Stimulated activated CD8-positive, alpha-beta memory T cell treated with anti-CD3 and anti-CD28 coated beads, Interleukin-7, amount 100 ng/mL, for 24 hours (primary cell): ENCODE measurements around the gene NDST1.

Experiments
- DNase-seq: peaks from one replicate; pipeline ENCODE4 v3.0.0-alpha.2; 2020; ENCODE audit warnings: low read depth

The NDST1 gene

DNA sequence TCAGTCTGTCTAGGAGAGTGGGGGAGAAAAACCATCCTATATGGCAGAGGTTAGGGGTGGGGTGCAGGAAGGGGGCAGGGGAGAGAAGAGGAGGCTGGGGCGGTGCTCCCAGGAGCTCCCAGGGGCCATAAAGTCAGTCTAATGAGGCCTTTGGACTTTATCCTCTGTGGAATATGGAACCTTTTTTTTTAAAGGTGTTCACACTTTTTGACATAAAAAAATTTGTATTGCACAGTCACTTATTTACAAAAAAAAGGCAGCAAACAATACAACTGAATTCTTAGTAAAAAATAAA, 80.6 kb downstream of the NDST1 start:
- DNase-seq, result no peak

DNA sequence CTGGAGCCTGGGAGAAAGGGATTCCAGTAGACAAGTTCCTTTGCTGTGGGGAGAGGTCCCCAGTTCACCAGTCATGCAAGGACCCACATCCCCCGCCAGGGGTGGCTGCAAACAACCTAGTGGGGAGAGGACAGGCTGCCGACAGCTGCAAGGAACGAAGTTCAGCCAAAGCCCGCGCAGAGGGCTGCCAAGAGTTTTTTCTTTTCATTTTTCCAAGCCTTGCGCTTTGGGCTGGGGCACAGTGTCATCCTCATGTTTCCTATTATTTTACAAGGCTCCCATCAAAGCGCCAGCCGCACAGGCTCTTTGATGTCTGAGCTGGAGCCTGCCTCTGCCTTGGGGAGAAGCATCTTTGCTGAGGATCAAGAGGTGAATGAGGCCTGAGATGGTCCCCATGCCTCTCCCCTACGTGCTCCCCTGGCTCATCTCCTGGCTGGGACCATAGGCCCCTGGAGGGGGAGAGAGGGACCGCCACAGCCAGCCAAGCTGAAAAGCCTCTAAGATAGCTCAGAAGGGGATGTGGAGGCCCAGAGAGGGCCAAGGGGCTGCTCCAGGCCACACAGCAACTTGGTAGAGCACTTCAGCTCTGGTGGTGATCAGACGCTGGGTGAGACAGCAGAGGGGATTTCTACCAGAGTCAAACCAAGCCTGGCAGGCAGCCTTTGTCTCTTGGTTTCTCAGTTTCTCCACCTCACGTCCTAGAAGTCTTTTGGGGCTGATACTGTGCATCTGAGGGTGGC, 82.1 kb downstream of the NDST1 start:
- DNase-seq, result no peak

DNA sequence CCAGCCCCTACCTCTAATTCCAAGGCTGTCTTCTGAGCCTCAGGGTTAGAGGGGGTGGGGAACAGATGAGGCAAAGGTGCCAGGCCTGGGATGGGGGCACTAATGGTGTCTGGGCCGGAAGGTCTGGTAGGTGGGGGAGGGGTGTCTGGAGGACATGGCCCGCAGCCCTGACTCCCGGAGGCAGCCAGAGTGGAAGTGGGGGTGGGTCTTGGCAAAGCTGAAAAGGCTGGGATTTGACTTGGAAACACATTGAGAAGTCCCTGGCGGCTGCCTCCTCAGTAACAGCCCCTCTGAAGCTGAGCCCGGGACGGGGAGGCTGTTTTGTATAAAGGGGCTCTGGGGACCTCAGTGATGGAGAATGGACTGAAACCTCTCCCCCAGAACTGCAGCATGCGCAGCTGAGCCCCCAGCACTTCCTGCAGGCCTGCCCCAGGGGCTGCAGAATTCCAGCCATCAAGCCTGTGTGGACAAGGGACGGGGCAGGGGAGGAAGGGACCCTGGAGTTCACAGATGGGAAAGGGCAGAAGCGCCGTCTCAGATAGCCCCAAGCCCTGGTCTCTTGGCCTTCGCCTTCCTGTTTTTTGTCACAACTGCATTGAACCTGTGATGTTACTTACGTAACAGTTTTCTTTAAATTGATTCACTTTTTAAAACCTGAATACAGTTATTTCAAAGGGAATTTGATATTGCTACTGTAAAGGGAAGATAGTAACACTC, 83.2 kb downstream of the NDST1 start:
- no peak for DNase-seq

DNA sequence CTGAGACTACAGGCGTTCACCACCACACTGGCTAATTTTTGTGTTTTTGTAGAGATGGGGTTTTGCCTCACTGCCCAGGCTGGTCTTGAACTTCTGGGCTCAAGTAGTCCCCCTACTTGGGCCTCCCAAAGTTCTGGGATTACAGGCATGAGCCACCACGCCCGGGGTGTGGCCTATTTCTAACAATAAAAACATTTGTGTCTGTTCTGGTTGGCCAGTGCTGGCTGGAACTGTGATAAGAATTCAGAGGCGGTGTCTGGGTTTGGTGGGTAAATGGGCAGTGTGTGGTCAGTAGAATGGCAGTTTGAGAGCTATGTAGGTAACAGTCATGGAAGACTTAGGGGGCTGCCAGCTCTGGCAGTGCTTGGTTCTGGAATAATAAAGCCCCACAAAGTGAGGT, 85.7 kb downstream of the NDST1 start:
- DNase-seq, result no peak

DNA sequence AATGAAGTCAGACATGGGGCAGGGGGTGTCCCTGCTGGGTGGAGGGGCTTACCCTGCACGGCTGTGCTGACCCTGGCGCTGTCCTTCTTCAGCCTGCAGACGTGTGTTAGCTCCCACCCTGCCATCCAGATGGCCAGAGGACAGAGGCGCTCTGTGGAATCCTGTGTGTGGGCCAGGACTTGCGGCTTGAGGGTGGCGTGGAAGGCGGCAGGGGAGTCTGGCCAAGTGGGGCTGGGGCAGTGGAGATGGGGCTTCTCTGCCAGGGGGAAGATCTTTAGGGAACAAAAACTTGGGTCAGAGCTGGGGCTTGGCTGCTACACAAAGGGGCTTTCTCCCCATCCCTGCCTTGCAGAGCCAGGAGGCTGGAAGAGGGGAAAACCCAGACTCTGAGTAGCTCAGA, 86.1 kb downstream of the NDST1 start:
- no peak for DNase-seq

DNA sequence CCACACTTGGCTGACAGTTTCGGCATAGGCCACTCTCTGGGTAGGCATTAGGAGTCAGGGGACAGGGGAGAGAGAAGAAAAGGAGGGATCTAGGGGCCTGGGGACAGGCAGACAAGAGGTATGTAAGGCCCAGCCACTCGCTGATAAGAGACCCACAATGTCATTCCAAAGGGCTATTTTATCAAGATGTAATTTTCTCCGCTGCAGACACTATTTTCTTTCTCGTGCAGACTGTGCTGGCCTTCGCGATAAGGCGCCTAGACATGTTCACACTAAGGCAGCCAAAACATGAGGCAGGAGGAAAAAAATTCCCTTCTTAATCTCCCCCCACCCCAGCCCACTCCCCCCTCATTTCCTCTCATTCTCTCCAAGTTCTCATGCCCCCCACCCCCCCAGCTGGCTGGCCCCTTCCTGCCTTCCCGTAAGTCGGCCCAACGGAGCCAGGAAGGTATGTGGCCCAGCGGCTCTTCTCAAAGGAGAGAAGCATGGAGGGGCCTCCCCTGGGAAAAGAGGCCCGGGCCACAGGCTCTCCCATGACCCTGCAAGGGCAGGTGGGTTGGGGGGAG, 87.6 kb downstream of the NDST1 start:
- DNase-seq, result no peak

DNA sequence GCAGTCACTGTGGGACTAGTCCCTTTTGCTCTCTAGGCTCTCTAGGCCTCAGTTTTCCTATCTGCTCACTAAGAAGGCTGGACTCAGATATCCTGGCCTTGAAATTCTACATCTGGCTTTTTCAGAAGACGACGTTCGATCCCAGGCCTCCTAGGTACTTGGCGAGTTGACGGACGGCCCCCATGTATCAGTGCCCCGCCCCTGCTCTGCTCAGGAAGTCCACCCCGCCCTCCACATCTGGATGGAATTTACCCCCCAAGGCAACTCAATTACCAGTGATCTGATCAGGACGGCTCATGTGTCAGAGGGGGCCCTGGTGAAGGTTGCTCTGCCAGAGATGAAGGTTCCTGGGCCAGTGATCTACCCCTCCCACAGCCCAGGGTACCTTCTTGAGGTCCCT, 88.4 kb downstream of the NDST1 start:
- DNase-seq, result no peak

DNA sequence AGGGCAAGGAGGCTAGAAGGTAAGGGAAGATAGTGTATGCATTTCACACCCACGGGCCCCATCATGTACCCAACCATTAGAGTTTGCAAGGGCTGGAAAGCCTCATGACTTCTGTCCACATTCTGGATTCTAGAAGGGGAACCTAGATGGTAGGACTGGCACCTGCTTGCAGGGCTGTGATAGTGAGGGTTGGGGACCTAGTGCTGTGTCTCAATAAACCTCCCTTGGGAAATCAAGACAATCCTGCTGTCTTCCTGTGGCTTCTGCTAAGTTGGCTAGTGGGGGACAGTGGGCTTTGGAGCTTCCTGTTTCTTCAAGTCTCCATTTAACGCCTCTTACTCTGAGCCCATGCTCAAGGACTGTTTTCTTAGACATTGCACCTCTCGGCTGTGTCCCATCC, 88.9 kb downstream of the NDST1 start:
- no peak for DNase-seq

DNA sequence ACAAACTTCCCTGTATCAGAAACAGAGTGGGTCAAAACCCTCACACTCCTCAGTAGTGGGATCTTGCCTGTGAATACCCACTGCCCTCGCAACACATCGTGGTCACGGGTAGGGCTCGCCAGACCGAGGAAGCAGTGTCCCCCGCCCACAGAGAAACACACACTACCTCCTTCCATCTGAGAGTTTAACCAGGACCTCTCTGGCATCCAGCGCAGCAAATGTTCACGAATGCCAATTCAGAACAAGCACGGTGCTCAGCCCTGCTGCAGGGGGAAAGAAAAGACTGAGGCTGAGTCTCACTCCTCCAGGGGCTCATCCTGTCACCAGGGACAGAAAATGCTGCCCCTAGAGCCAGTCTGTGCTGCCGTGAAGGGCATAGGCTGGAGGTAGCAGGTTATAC, 90.1 kb downstream of the NDST1 start:
- DNase-seq, result no peak

DNA sequence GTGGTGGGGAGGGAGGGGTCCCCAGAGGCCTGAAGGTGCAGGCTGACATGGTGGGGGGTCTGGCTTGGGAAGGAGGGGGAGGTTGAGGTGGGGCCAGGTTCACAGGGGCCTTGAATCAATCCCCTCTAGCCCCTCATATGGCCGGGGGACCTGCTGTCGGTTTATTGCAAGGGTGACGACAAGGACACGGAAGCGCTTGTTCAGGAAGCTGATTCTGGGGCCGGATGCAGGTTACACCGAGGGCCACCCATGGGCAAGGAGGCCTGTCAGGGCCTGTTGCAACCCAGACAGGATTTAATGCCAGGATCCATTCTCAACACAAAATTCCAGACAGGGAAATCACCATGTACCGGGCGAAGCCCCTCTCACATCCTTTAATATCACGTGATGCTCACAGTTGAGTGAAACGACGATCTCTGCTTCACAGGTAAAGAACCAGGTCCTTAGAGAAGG, 90.9 kb downstream of the NDST1 start:
- no peak for DNase-seq

DNA sequence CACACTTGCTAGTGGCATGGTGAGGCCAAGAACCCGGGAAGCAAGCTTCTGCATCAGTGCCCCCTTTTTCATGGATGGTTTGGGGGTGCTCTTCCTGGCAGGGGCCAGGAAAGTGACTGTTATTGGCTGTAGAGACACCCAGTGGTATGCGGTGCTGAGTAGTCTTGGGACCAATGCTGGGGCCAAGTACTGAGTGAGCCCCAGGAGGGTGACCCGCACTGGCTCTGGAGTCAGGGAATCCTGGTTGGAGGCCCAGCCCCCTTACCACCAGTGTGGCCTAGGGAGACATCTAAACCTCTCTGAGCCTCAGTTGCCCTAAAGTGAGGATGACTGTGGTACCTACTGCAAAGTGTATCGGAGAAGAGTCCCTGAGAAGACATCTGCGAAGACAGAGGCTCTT, 91.3 kb downstream of the NDST1 start:
- no peak for DNase-seq

DNA sequence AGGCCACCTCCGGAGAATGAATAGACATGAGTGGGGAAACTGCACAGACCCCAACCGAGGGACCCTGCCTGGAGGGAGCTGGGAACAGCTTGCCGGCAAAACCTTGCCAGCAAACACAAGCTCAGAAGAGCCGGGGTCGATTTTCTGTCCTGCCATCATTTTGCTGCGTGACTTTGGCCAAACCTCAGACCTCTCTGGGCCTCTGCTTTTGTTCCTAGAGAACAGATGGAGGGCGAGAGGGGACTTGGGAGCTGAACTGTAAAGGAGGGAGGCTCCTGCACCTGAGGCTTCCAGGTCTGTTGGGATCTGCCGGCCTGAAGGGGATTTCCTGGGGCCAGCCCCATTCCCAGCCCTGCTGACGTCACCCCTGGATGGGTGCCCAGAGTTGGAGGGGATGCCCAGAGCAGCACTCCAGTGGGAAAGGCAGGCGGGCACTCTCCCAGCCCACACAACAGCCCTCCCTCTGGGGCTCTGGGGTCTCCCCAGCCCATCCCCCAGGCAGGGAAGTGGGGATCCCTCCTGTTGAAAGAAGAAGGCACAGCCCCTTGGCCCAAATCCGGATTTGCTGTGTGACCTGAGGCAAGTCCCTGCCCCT, 92.1 kb downstream of the NDST1 start:
- no peak for DNase-seq

DNA sequence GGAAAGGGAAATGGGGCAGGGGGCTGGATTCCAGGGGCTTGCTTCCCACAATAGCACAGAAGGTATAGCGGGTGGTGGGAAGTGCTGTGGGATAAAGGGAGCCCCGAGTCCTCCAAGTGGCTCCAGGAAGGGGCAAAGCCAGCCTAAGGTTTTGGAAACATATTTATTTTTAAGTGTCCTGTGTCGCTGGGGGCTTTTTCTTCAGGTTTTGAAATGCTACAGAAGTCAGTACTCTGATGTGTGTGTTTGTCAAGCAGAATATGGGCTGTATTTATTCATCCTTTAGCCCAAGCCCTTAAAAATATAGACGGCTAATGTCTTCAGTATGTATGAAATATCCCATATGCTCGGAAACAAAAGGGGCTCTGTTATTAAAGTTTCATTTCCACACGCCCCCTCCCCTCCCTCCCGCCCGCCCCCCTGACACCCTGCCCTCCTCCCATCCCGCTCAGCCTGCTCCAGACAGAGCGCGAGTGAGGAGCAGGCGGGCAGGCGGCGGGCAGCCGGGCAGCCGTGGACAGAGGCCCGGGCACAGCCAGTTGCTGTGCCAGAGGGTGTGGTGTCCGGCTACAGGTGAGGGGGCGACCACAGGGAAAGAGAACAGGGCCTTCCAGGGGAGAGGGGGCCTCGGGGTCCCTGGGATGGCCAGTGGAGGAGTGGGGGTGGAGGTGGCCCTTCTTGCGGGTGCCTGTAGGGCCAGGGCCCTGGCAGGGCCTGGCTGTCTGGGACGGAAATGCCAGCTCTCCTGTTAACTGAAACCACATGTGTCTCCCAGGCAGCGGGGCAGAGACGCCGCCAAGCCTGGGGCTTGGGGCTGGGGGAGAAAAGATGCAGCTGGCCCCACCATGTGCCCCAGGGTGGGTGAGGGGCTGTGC, 92.9 kb downstream of the NDST1 start:
- no peak for DNase-seq

DNA sequence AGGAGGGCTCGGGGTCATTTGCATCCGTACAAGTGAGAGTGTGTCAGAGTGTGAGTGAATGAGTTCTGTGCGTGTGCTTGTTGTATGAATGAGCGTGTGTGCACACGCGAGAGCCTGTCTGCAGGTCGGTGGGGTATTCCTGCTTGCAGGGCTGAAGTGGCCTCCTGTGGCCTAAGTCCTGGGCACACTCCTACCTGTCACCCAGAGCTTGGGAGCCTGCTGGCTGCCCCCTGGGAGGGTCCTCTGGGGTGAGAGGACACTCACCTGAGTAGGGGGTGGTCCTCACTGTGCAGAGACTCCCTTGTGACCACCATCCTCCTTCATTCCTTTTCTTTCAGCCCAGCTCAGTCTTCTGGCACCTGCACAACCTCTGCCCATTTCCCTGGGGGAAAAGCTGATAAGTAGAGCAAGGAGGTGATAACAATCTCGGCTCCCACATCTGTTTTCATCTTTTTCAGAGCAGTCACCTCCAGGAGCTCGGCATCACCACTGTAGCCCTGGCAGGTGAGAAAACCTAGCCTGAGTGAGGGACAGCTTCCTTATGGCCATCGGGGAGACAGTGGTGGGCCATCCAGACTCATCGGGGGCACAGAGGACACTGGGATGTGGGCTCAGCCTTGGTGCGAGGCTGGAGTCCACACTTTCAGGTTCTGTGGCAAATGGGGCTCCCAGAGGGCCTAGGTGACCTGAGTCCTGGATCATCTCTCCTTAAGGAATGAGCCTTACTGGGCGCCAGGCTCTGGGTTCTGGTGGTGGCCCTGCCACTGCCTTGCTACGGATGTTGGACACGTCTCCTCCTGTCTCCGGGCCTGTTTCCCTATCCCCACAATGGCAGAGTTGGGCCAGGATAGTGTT, 93.8 kb downstream of the NDST1 start:
- no peak for DNase-seq

DNA sequence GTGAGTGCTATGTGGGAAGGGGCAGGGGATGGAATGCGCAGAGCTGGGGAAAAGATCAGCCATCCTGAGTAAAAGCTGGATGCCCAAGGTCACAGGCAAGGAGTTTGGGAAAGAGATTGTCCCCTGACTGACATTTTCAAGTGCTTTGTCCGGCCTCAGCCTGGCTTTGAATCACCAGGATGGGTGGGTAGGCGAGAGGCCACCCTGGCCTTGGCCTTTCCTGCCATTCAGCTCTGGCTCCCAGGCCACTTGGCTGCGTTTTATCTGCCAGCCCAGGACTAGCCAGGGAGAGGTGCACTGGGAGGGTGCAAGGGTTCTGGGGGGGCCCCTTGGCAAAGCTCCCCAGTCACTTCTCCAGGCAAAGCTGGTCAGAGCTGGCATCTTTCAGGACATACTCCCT, 95.1 kb downstream of the NDST1 start:
- no peak for DNase-seq

DNA sequence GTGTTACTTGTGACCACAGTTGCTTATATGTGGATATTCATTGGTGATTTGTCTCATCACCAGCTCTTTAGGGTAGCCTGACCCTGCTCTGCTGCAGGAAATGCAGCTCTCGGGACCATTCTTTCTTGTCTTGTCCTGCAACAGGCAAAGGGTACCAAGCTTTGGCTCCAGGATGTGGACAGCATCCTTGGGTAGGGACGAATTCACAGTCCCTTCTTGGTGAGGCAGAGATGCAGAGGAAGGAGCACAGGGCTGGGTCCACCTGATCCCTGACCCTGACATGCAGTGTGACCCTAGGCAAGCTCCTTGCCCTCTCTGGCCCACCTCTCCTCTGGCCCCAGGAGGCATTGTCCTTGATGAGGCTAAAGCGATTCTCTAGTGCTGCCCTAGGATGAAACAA, 95.6 kb downstream of the NDST1 start:
- no peak for DNase-seq

DNA sequence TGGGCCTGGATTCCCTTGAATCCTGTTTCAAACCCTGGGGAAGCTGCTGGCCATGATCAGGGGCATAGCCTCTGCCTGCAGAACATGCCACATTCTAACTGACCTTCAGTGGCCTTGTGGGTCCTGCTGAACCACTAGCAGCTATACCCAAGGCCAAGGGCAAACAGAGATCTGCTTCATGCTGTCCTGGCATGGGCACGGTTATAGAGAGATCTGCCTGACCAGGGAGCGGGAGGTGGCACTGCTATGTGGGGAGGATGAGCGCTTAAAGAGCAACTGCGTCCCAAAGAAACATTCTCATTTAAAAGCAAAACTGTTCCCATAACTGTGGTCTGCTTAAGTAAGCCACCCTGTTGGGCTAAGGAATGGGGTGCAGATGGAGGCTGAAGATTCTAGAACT, 96.1 kb downstream of the NDST1 start:
- no peak for DNase-seq

DNA sequence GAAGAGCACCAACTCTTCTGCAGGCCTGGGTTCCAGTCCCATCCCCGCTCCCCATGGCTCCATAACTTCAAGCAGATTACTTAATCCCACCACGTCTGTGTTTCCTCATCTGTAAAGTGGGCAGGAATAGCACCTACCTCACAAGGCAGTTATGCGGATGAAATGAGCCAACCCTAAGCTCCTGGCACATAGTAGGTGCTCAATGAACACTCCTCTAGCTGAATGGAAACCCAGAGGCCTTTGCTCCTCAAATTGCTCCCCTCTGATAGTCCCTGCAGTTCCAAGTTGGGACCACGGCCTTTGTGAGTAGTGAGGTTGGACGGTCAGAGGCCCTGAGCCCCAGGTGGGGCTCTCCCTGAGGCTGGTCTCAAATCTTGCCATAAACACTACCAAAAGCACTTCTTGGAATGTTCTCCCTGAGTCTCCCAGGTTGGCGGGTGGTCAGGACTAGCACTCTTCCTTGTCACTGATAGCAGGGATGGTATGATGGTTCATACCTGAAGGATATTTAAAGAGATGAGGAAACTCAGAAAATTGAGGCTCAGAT, 97.0 kb downstream of the NDST1 start:
- DNase-seq, result no peak

DNA sequence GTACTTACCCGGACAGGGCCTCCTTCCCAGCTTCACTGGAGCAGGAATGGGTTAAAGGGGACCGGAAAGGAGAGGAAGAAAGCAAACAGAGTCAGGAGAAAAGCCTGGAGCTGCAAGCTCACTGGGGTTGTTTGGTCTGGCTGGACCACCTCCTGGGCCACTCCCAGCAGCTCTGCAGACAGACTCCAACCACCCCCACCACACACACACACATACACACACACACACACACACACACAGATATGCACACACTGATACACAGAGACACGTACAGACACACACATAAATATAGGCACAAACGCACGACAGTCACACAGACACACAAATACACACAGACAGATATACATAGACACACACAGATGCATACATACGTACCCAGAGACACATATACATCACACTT, 97.6 kb downstream of the NDST1 start:
- no peak for DNase-seq

DNA sequence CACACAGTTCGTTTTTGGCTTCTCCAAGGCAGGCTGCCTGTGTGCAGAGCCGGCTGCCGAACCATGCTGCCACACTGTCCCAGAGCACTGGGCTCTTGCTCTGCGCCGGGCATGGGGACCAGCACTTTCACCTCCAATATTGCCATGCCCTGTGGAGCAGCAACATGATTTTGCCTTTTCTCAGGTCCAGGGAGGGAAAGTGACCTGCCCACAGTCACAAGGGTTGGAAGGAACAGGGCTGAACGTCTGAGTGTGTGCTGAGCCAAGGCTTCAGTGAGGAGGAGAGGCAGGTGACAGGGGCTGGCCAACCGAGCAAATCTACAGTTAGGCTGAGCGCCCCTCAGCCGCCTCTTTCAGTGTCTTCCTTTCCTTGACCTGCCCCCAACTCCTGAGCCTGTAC, 98.5 kb downstream of the NDST1 start:
- no peak for DNase-seq

DNA sequence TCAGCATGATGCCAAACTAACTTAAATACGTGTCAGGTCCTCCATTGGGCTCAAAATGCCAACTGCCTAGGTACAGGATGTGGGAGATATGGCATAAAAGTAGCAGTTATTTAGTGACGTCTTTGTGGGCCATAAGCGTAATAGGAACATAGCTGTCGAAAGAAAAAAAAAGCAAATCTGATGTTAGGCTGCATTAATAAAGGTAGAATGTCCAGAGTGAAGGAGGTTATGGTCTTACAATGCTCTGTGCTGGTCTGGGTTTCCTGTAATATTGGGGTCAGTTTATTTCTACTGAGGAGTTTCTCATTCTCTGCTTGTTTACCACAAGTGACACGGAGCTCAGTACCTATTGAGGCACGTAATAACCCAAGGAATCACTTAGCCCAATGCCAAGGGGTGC, 99.2 kb downstream of the NDST1 start:
- DNase-seq, result no peak
